CD4-positive, alpha-beta memory T cell (primary cell): ENCODE data around the gene PLCG2. TPM values are rescaled to one million over a fixed set of nuclear protein-coding genes. Genes with fewer than 3 reads are reported as not detected.

Experiments used
- CTCF ChIA-PET: fragments of 350-600 bp; sonication (Branson Sonifier 250); formaldehyde crosslinking; loops from one replicate; lab custom pipeline; 2021; ENCODE audit warnings: inconsistent platforms; ENCODE audit not compliant: partially characterized antibody; lab: Charles Lee
- POLR2A ChIA-PET: fragments of 350-600 bp; sonication (Branson Sonifier 250); formaldehyde crosslinking; loops from one replicate; lab custom pipeline; 2021; ENCODE audit not compliant: partially characterized antibody; lab: Charles Lee
- DNase-seq, 5 donors: peaks; one replicate each; pipeline versions ENCODE4 v3.0.0 to v3.0.0-alpha.2; 2020 to 2022; ENCODE audit warnings: mixed read lengths in 1 of 5
- H3K27ac ChIP-seq: one replicate; pipeline ENCODE4 v1.7.0; 2013; ENCODE audit warnings: low read depth, low read length
- H3K27me3 ChIP-seq: 2 replicates; pipeline ENCODE4 v1.7.0; 2013; ENCODE audit warnings: mild to moderate bottlenecking, low read length, moderate library complexity; ENCODE audit not compliant: insufficient read depth
- H3K36me3 ChIP-seq: 2 replicates; pipeline ENCODE4 v1.7.0; 2013; ENCODE audit warnings: mild to moderate bottlenecking, low read length, moderate library complexity; ENCODE audit not compliant: insufficient read depth
- H3K4me1 ChIP-seq: 2 replicates; pipeline ENCODE4 v1.7.0; 2013; ENCODE audit warnings: mild to moderate bottlenecking, low read length, moderate library complexity; ENCODE audit not compliant: insufficient read depth
- H3K4me3 ChIP-seq, 2 donors: one replicate each; pipeline ENCODE4 v1.7.0; 2013; ENCODE audit warnings: low read length in 2 of 2, mild to moderate bottlenecking in 1 of 2
- H3K9me3 ChIP-seq, 2 donors: one replicate each; pipeline ENCODE4 v1.7.0; 2013; ENCODE audit warnings: low read length in 2 of 2, control low read depth in 1 of 2; ENCODE audit not compliant: control insufficient read depth in 1 of 2
- H3K27ac Mint-ChIP-seq, 7 donors: one replicate each; pipeline ENCODE4 v1.8.0; 2020 to 2021; ENCODE audit warnings: mixed read lengths in 7 of 7, mild to moderate bottlenecking in 6 of 7, inconsistent platforms in 3 of 7, moderate library complexity in 3 of 7
- H3K27me3 Mint-ChIP-seq, 2 donors: one replicate each; pipeline ENCODE4 v1.8.0; 2020 to 2021; ENCODE audit warnings: mixed read lengths in 2 of 2
- H3K36me3 Mint-ChIP-seq, 2 donors: one replicate each; pipeline ENCODE4 v1.8.0; 2020 to 2021; ENCODE audit warnings: mixed read lengths in 2 of 2, inconsistent platforms in 1 of 2, mild to moderate bottlenecking in 1 of 2
- H3K4me1 Mint-ChIP-seq, 4 donors: one replicate each; pipeline ENCODE4 v1.8.0; 2020 to 2021; ENCODE audit warnings: mixed read lengths in 4 of 4, mild to moderate bottlenecking in 1 of 4
- H3K4me3 Mint-ChIP-seq, 8 donors: one replicate each; pipeline ENCODE4 v1.8.0; 2020 to 2021; ENCODE audit warnings: mixed read lengths in 8 of 8, mild to moderate bottlenecking in 7 of 8, moderate library complexity in 6 of 8, inconsistent platforms in 3 of 8
- H3K9me3 Mint-ChIP-seq, 8 donors: one replicate each; pipeline ENCODE4 v1.8.0; 2020 to 2021; ENCODE audit warnings: mixed read lengths in 8 of 8, mild to moderate bottlenecking in 5 of 8, inconsistent platforms in 3 of 8, moderate library complexity in 1 of 8
- intact Hi-C: fragments of 100-400 bp; cut with micrococcal nuclease; formaldehyde crosslinking; loops from one replicate; pipeline ENCODE4 v1.15.1; 2023
- polyA plus RNA-seq, 2 donors: library from polyadenylated mRNA; unstranded; fragments of 300-500 nt; fragmentation: Illumina TruSeq; gene quantifications; one replicate each; pipeline ENCODE4 v1.2.3, GENCODE V29; 2021
- total RNA-seq, 2 experiments: library from RNA; stranded (reverse); gene quantifications; one replicate each; pipeline ENCODE4 v1.2.3, GENCODE V29; 2021

Gene PLCG2
- total and polyA plus RNA-seq, 4 experiments from 2014 or later, result 0.63 to 2.4 (median 2.1) TPM

- Histone ChIP-seq H3K36me3 (no peaks in the 10 kb centered on the region), H3K4me3 (peak overlapping the region; percentile 57 to 68), H3K27ac (no peak overlapping the region), H3K27me3 (no peaks in the 10 kb centered on the region), H3K9me3 (peaks cover 0 to 3% of the 10 kb centered on the region in 2 donors), H3K4me1 (peaks cover 8% of the 10 kb centered on the region)
- intact Hi-C loops, result loop anchor here (5.0 kb wide), 1 partner anchor 162 kb away; the partner anchor contains the start of gene MPHOSPH6
- Mint-ChIP-seq H3K4me1 (peaks cover 13 to 28% (median 21%) of the 10 kb centered on the region in 4 donors), H3K36me3 (peaks cover 17% of the 10 kb centered on the region in 2 donors), H3K27me3 (peaks cover 4 to 10% of the 10 kb centered on the region in 2 donors), H3K27ac (peak overlapping the region in 5 of 7 donors; percentile 84 to 95 (median 90)), H3K9me3 (peaks cover 0 to 23% (median 16%) of the 10 kb centered on the region in 8 donors), H3K4me3 (peak overlapping the region; percentile 82 to 95 (median 90))
- ChIA-PET CTCF (no interaction called here), POLR2A (no interaction called here)
- peak in 1 of 5 donors; percentile 3 for DNase-seq
These were observed 231.6 kb downstream of the PLCG2 start for GRCh38 chr16:82010649-82011048.

GRCh38 chr16:82011199-82011641, 232.1 kb downstream of the PLCG2 start, which contains the start of gene SDR42E1:
TSS of gene SDR42E1 (minus strand) at chr16:82011470. CDS start at chr16:82000858, 10,612 bp downstream.
- H3K4me3 Mint-ChIP-seq, result peak within 1 kb of the TSS; percentile 82 to 95 (median 90)
- H3K27ac ChIP-seq, result no peak within 1 kb of the TSS
- no peaks in the 10 kb centered on the region for H3K36me3 ChIP-seq
- H3K9me3 ChIP-seq, result peaks cover 0 to 3% of the 10 kb centered on the region in 2 donors
- intact Hi-C loops, result loop anchor here (5.0 kb wide), 1 partner anchor 161 kb away; the partner anchor contains the start of gene MPHOSPH6
- peaks cover 15% of the 10 kb centered on the region in 2 donors for H3K36me3 Mint-ChIP-seq
- peaks cover 13 to 28% (median 20%) of the 10 kb centered on the region in 4 donors for H3K4me1 Mint-ChIP-seq
- peaks cover 0 to 23% (median 17%) of the 10 kb centered on the region in 8 donors for H3K9me3 Mint-ChIP-seq
- DNase-seq, result peak; percentile 59 to 74 (median 66)
- POLR2A ChIA-PET, result no interaction called here
- H3K27me3 ChIP-seq, result no peaks in the 10 kb centered on the region
- peak within 1 kb of the TSS in 6 of 7 donors; percentile 18 to 95 (median 88) for H3K27ac Mint-ChIP-seq
- CTCF ChIA-PET, result no interaction called here
- peaks cover 8% of the 10 kb centered on the region for H3K4me1 ChIP-seq
- H3K4me3 ChIP-seq, result peak within 1 kb of the TSS; percentile 57 to 68
- peaks cover 6 to 12% of the 10 kb centered on the region in 2 donors for H3K27me3 Mint-ChIP-seq

Other genes with a start within 250 kb of the PLCG2 start
- gene SDR42E1, start 232.2 kb downstream of the PLCG2 start, total RNA-seq, result 1 to 10 TPM; 8.1 to 9.8 TPM
- gene SDR42E1, start 232.2 kb downstream of the PLCG2 start, polyA plus RNA-seq, result 1 to 10 TPM; 2.3 to 5.0 TPM